HCT116 (cell line): ENCODE measurements around the gene TRPM7.

Source experiments
- POLR2AphosphoS5 ChIP-seq: IDR thresholded peaks from 2 replicates; pipeline ENCODE4 v1.6.1; 2011; ENCODE audit warnings: mild to moderate bottlenecking, low read depth, low read length, moderate library complexity
- YY1 ChIP-seq: IDR thresholded peaks from 2 replicates; pipeline ENCODE4 v1.6.1; 2011; ENCODE audit warnings: low read length, low read depth, moderate library complexity, mild to moderate bottlenecking; ENCODE audit not compliant: insufficient replicate concordance; ENCODE audit errors: extremely low read depth
- TF ChIP-seq, protein P1 (sequence below), 3 experiments: fragments of 200-600 bp in 1 of 3; sonication (generic) in 1 of 3; IDR thresholded peaks in 2 of 3; conservative IDR thresholded peaks in 1 of 3; 2 replicates each; pipeline ENCODE4 v1.5.1; 2012 to 2017; ENCODE audit warnings: low read depth in 2 of 3, low read length in 2 of 3, antibody characterized with exemption in 1 of 3, borderline replicate concordance in 1 of 3, control low read depth in 1 of 3, mild to moderate bottlenecking in 1 of 3, mixed read lengths in 1 of 3, mixed run types in 1 of 3, moderate library complexity in 1 of 3; ENCODE audit not compliant: insufficient read depth in 1 of 3

DNA sequence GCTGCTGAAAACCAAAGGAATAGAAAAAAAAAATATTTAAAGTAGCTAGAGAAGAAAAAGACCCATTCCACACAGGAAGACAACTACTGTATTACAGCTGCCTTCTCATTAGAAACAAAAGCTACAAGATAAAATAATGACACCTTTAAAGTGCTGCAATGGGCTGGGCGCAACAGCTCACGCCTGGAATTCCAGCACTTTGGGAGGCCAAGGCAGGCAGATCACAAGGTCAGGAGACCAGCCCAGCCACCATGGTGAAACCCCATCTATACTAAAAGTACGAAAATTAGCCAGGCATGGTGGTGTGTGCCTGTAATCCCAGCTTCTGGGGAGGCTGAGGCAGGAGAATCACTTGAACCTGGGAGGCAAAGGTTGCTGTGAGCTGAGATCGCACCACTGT lies 31.0 kb downstream of the TRPM7 start:
- TF ChIP-seq YY1 (no peak), POLR2AphosphoS5 (no peak)
- TF ChIP-seq, protein P1, sequence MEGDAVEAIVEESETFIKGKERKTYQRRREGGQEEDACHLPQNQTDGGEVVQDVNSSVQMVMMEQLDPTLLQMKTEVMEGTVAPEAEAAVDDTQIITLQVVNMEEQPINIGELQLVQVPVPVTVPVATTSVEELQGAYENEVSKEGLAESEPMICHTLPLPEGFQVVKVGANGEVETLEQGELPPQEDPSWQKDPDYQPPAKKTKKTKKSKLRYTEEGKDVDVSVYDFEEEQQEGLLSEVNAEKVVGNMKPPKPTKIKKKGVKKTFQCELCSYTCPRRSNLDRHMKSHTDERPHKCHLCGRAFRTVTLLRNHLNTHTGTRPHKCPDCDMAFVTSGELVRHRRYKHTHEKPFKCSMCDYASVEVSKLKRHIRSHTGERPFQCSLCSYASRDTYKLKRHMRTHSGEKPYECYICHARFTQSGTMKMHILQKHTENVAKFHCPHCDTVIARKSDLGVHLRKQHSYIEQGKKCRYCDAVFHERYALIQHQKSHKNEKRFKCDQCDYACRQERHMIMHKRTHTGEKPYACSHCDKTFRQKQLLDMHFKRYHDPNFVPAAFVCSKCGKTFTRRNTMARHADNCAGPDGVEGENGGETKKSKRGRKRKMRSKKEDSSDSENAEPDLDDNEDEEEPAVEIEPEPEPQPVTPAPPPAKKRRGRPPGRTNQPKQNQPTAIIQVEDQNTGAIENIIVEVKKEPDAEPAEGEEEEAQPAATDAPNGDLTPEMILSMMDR (IDR thresholded peaks at IDR 0.05 in 2 of 3, conservative IDR thresholded peaks at IDR 0.05 in 1 of 3; ENCODE audit: borderline replicate concordance in 1 of 3, insufficient read depth in 1 of 3, low read depth in 2 of 3, low read length in 2 of 3) = no peak
